WERI-Rb-1 (cell line): ENCODE measurements around the gene DNMT3B.
"Not testable (repeated sequence)": the region's sequence is repeated elsewhere in the genome, so short reads cannot be mapped to it uniquely, and the experiment has no call there.

Experiments used
- DNase-seq: peaks from one replicate; pipeline ENCODE4 v3.0.0-alpha.2; 2020
- H3K27ac ChIP-seq: fragments of 250-450 bp; sonication (Bioruptor Pico); 2 replicates; pipeline ENCODE4 v1.5.1; 2020; ENCODE audit warnings: mild to moderate bottlenecking, moderate library complexity
- H3K27me3 ChIP-seq: fragments of 250-450 bp; sonication (Bioruptor Pico); 2 replicates; pipeline ENCODE4 v1.5.1; 2021; ENCODE audit warnings: mild to moderate bottlenecking, low read depth, moderate library complexity; ENCODE audit not compliant: insufficient read depth, severe bottlenecking
- H3K36me3 ChIP-seq: fragments of 250-450 bp; sonication (Bioruptor Pico); 2 replicates; pipeline ENCODE4 v1.5.1; 2020; ENCODE audit warnings: mild to moderate bottlenecking, moderate library complexity
- H3K4me3 ChIP-seq: 2 replicates; pipeline ENCODE4 v1.5.1; 2011; ENCODE audit warnings: low read depth, mild to moderate bottlenecking, control low read depth, low read length
- H3K9me3 ChIP-seq: fragments of 250-450 bp; sonication (Bioruptor Pico); 2 replicates; pipeline ENCODE4 v1.5.1; 2021; ENCODE audit warnings: mild to moderate bottlenecking, moderate library complexity; ENCODE audit not compliant: severe bottlenecking
- CTCF ChIP-seq: IDR thresholded peaks from 2 replicates; pipeline ENCODE4 v1.5.1; 2011; ENCODE audit warnings: low read depth, mild to moderate bottlenecking, control low read depth, inconsistent platforms, low read length

The DNMT3B gene

GRCh38 chr20:32761417-32761830, 761 bp upstream of the DNMT3B start:
- no peak for DNase-seq
- no peak overlapping the region for H3K27ac ChIP-seq
- H3K4me3 ChIP-seq = no peak overlapping the region
- no peaks in the 10 kb centered on the region for H3K9me3 ChIP-seq
- no peaks in the 10 kb centered on the region for H3K27me3 ChIP-seq
- H3K36me3 ChIP-seq = no peaks in the 10 kb centered on the region
- no peak for TF ChIP-seq CTCF

- Histone ChIP-seq H3K36me3 (no peaks in the 10 kb centered on the region), H3K4me3 (peak overlapping the region; percentile 85), H3K9me3 (no peaks in the 10 kb centered on the region), H3K27me3 (no peaks in the 10 kb centered on the region), H3K27ac (peak overlapping the region; percentile 70)
- DNase-seq = peak; percentile 25
- TF ChIP-seq CTCF = no peak
Observed at GRCh38 chr20:32762754-32763201, 593 bp downstream of the DNMT3B start.

GRCh38 chr20:32763202-32764004, 1.2 kb downstream of the DNMT3B start:
- Histone ChIP-seq H3K27ac (peak overlapping the region; percentile 70), H3K9me3 (no peaks in the 10 kb centered on the region), H3K27me3 (no peaks in the 10 kb centered on the region), H3K36me3 (no peaks in the 10 kb centered on the region), H3K4me3 (peak overlapping the region; percentile 85)
- no peak for TF ChIP-seq CTCF
- DNase-seq = peak; percentile 22

GRCh38 chr20:32764005-32764960, 2.1 kb downstream of the DNMT3B start:
- no peaks in the 10 kb centered on the region for H3K27me3 ChIP-seq
- H3K36me3 ChIP-seq = no peaks in the 10 kb centered on the region
- TF ChIP-seq CTCF = no peak
- H3K9me3 ChIP-seq = no peaks in the 10 kb centered on the region
- no peak overlapping the region for H3K27ac ChIP-seq
- DNase-seq = no peak
- no peak overlapping the region for H3K4me3 ChIP-seq

- not testable (repeated sequence) for H3K9me3 ChIP-seq, H3K27me3 ChIP-seq, H3K4me3 ChIP-seq, H3K27ac ChIP-seq, DNase-seq, H3K36me3 ChIP-seq
Observed at GRCh38 chr20:32765230-32765875, 3.2 kb downstream of the DNMT3B start.
